T-helper 22 cell (primary cell): ENCODE measurements around the gene POLD4.
"Not testable (repeated sequence)": the region's sequence is repeated elsewhere in the genome, so short reads cannot be mapped to it uniquely, and the experiment has no call there.

Source experiments
- DNase-seq: peaks from one replicate; pipeline ENCODE4 v3.0.0-alpha.2; 2020; ENCODE audit warnings: low read depth

Gene POLD4

GRCh38 chr11:67353317-67354074 lies at the start of gene POLD4:
Gene POLD4 (minus strand): TSS chr11:67353546. CDS start chr11:67353399, 147 bp downstream.
- DNase-seq, result peak; percentile 92

- DNase-seq, result not testable (repeated sequence)
Observed at GRCh38 chr11:67403085-67403484, 49.7 kb upstream of the POLD4 start.

- not testable (repeated sequence) for DNase-seq
Observed at GRCh38 chr11:67402192-67402839, 49.0 kb upstream of the POLD4 start.

- DNase-seq, result peak; percentile 84
Observed at GRCh38 chr11:67401495-67402191, 48.3 kb upstream of the POLD4 start, which contains the start of gene PPP1CA. Gene PPP1CA (minus strand): TSS chr11:67401858. CDS start chr11:67401782, 76 bp downstream.

GRCh38 chr11:67400942-67401494 lies 47.7 kb upstream of the POLD4 start:
- no peak for DNase-seq

GRCh38 chr11:67400251-67400941 lies 47.0 kb upstream of the POLD4 start:
- no peak for DNase-seq

GRCh38 chr11:67398661-67399563 lies 45.6 kb upstream of the POLD4 start:
- no peak for DNase-seq

GRCh38 chr11:67397986-67398660 lies 44.8 kb upstream of the POLD4 start:
- no peak for DNase-seq

GRCh38 chr11:67397536-67397935 lies 44.2 kb upstream of the POLD4 start:
- no peak for DNase-seq

GRCh38 chr11:67396587-67397389 lies 43.4 kb upstream of the POLD4 start:
- no peak for DNase-seq

- DNase-seq, result no peak
Observed at GRCh38 chr11:67396259-67396581, 42.9 kb upstream of the POLD4 start.

GRCh38 chr11:67395555-67396258 lies 42.4 kb upstream of the POLD4 start:
- no peak for DNase-seq

GRCh38 chr11:67393990-67394389 lies 40.6 kb upstream of the POLD4 start:
- no peak for DNase-seq

- DNase-seq, result no peak
Observed at GRCh38 chr11:67393437-67393836, 40.1 kb upstream of the POLD4 start.

GRCh38 chr11:67392183-67392715 lies 38.9 kb upstream of the POLD4 start:
- no peak for DNase-seq

GRCh38 chr11:67391304-67392182 lies 38.2 kb upstream of the POLD4 start, which contains the start of gene RAD9A:
Gene RAD9A (plus strand): TSS chr11:67391986. CDS start chr11:67392045, 59 bp downstream.
- peak; percentile 93 for DNase-seq

GRCh38 chr11:67390947-67391303 lies 37.6 kb upstream of the POLD4 start:
- DNase-seq, result no peak

- no peak for DNase-seq
Observed at GRCh38 chr11:67389477-67389876, 36.1 kb upstream of the POLD4 start.
